Measurements from ENCODE around the gene HHATL. TPM values are rescaled to one million over a fixed set of nuclear protein-coding genes. Genes with fewer than 3 reads are reported as not detected.
A peak's percentile ranks its signal among the peaks of the same experiment; 100 is the strongest.

The HHATL gene
- total RNA-seq, 2 donors from 2014 or later, result not detected

- Histone ChIP-seq H3K27me3 (replicated peaks; ENCODE audit: insufficient read depth) (no peaks in the 10 kb centered on the region), H3K4me3 (no peak overlapping the region), H3K4me1 (ENCODE audit: control insufficient read depth in 1 of 2, low read depth in 2 of 2) (peaks cover 27 to 65% of the 10 kb centered on the region in 2 donors), H3K36me3 (peaks cover 11% of the 10 kb centered on the region), H3K27ac (peak overlapping the region in 1 of 2 donors; percentile 92), H3K9me3 (no peaks in the 10 kb centered on the region)
- no peak for ATAC-seq (ENCODE audit: insufficient number of reproducible peaks, low FRiP score, low read depth)
- DNase-seq (ENCODE audit: low spot score), result no peak
- no peak for TF ChIP-seq CTCF (IDR thresholded peaks at IDR 0.05)
Observed at GRCh38 chr3:42656680-42657610, 45.7 kb downstream of the HHATL start.

GRCh38 chr3:42655980-42656679 lies 46.5 kb downstream of the HHATL start:
- no peaks in the 10 kb centered on the region for H3K27me3 ChIP-seq (replicated peaks; ENCODE audit: insufficient read depth)
- peaks cover 32 to 73% of the 10 kb centered on the region in 2 donors for H3K4me1 ChIP-seq (ENCODE audit: control insufficient read depth in 1 of 2, low read depth in 2 of 2)
- H3K27ac ChIP-seq, result peak overlapping the region; percentile 92 to 97
- H3K36me3 ChIP-seq, result peaks cover 11% of the 10 kb centered on the region
- DNase-seq (ENCODE audit: low spot score), result no peak
- no peak for ATAC-seq (ENCODE audit: insufficient number of reproducible peaks, low FRiP score, low read depth)
- TF ChIP-seq CTCF (IDR thresholded peaks at IDR 0.05), result no peak
- no peaks in the 10 kb centered on the region for H3K9me3 ChIP-seq
- peak overlapping the region; percentile 91 for H3K4me3 ChIP-seq

DNA sequence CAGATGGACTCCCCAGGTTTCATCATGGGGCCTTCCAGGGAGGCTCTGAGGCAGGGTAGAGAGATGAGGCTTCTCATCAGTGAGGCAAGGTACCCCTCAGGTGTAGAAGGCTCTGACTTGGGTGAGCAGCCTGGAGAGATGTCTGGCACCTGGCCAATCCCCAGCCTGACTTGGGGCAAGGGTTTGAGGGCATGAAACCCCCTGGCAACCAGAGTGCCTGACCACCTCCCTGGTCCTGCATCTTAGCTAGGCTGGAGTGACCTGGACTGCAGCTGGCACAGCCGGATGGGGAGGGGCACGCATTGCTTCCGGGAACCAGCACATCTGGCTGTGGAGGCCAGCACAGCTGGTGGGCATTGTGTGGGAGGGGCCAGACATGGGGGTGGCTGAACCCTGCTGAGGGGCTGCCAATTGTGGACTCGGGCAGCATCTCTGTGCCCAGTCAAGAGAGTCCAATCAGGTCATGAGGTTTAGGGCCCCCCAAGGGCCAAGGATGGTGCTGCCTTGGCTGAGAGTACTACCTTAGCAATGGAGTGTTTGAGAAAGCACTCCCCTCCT lies 47.2 kb downstream of the HHATL start:
- H3K27me3 ChIP-seq (replicated peaks; ENCODE audit: insufficient read depth), result no peaks in the 10 kb centered on the region
- no peak for TF ChIP-seq CTCF (IDR thresholded peaks at IDR 0.05)
- no peaks in the 10 kb centered on the region for H3K9me3 ChIP-seq
- peaks cover 37 to 77% of the 10 kb centered on the region in 2 donors for H3K4me1 ChIP-seq (ENCODE audit: control insufficient read depth in 1 of 2, low read depth in 2 of 2)
- no peak for ATAC-seq (ENCODE audit: insufficient number of reproducible peaks, low FRiP score, low read depth)
- H3K4me3 ChIP-seq, result peak overlapping the region; percentile 91
- no peak for DNase-seq (ENCODE audit: low spot score)
- H3K36me3 ChIP-seq, result peaks cover 11% of the 10 kb centered on the region
- peak overlapping the region; percentile 92 to 97 for H3K27ac ChIP-seq

- ATAC-seq (ENCODE audit: insufficient number of reproducible peaks, low FRiP score, low read depth) (no peak), DNase-seq (ENCODE audit: low spot score) (no peak)
- Histone ChIP-seq H3K27me3 (replicated peaks; ENCODE audit: insufficient read depth) (no peaks in the 10 kb centered on the region), H3K36me3 (peaks cover 11% of the 10 kb centered on the region), H3K9me3 (no peaks in the 10 kb centered on the region), H3K4me3 (peak overlapping the region; percentile 91), H3K27ac (peak overlapping the region; percentile 92 to 97), H3K4me1 (ENCODE audit: control insufficient read depth in 1 of 2, low read depth in 2 of 2) (peaks cover 36 to 77% of the 10 kb centered on the region in 2 donors)
- no peak for TF ChIP-seq CTCF (IDR thresholded peaks at IDR 0.05)
Observed at GRCh38 chr3:42654331-42655201, 48.0 kb downstream of the HHATL start.
